HepG2 (cell line): ENCODE data around the gene H6PD. TPM values are rescaled to one million over a fixed set of nuclear protein-coding genes. Genes with fewer than 3 reads are reported as not detected.

Experiments used
- ATAC-seq: fragments of 200-7000 bp; cut with Tn5 transposase; 3 replicates; pipeline ENCODE4 v1.9.1; 2020; ENCODE audit warnings: mild to moderate bottlenecking, moderate library complexity
- BruUV-seq: library from RNA; stranded (reverse); fragments of 400-500 nt; replicated peaks from 2 replicates; lab custom pipeline; 2021; lab: Mats Ljungman, UMichigan
- CTCF ChIA-PET: fragments of 300-600 bp; formaldehyde crosslinking; extraction: SDS; loops from one replicate; lab custom pipeline; 2021; ENCODE audit warnings: low total read pairs, inconsistent platforms, low intra/inter-chr PET ratio; lab: Yijun Ruan, JAX
- POLR2A ChIA-PET: fragments of 350-600 bp; sonication (Branson Sonifier 250); formaldehyde crosslinking; loops from one replicate; lab custom pipeline; 2020; ENCODE audit warnings: antibody characterized with exemption, inconsistent platforms; lab: Yijun Ruan, JAX
- DNase-seq: peaks from one replicate; pipeline ENCODE4 v3.0.0-alpha.2; 2015; ENCODE audit warnings: low spot score
- FAIRE-seq: peaks from 3 replicates; lab custom pipeline; 2011; peaks lifted over from hg19 to GRCh38; lab: Jason Lieb, UNC
- H2AFZ ChIP-seq: one replicate; pipeline ENCODE4 v1.6.1; 2011; ENCODE audit warnings: low read length, inconsistent platforms
- H3K27ac ChIP-seq: fragments of 300-600 bp; 3 replicates; pipeline ENCODE4 v1.8.0; 2011; ENCODE audit warnings: mixed run types, mild to moderate bottlenecking, mixed read lengths, low read length, inconsistent platforms; ENCODE audit not compliant: insufficient read depth; ENCODE audit errors: extremely low read length
- H3K27me3 ChIP-seq, 2 experiments: fragments of 200-600 bp in 1 of 2; 2 replicates in 1 of 2; 3 replicates in 1 of 2; pipeline versions ENCODE4 v1.6.0 to v1.8.0; 2011; ENCODE audit warnings: low read length in 2 of 2, mild to moderate bottlenecking in 2 of 2, moderate library complexity in 2 of 2, inconsistent platforms in 1 of 2; ENCODE audit not compliant: insufficient read depth in 2 of 2, control insufficient read depth in 1 of 2
- H3K36me3 ChIP-seq, 2 experiments: fragments of 200-600 bp in 1 of 2; replicated peaks in 1 of 2; 2 replicates in 1 of 2; 3 replicates in 1 of 2; pipeline versions ENCODE4 v1.5.1 to v1.8.0; 2011; ENCODE audit warnings: low read length in 2 of 2, inconsistent platforms in 1 of 2; ENCODE audit not compliant: insufficient read depth in 2 of 2, control insufficient read depth in 1 of 2
- H3K4me1 ChIP-seq: 2 replicates; pipeline ENCODE4 v1.5.1; 2012; ENCODE audit warnings: low read length, inconsistent platforms; ENCODE audit not compliant: insufficient read depth
- H3K4me2 ChIP-seq: 2 replicates; pipeline ENCODE4 v1.6.0; 2011; ENCODE audit warnings: low read depth, low read length, inconsistent platforms
- H3K4me3 ChIP-seq, 3 experiments: fragments of 200-600 bp in 1 of 3; sonication (generic), shearing (Covaris generic) in 1 of 3; replicated peaks in 1 of 3; 2 replicates each; pipeline ENCODE4 v1.5.1; 2011 to 2016; ENCODE audit warnings: low read length in 3 of 3, inconsistent platforms in 2 of 3, low read depth in 2 of 3, mild to moderate bottlenecking in 2 of 3, control low read depth in 1 of 3, mixed read lengths in 1 of 3; ENCODE audit not compliant: insufficient read depth in 1 of 3
- H3K79me2 ChIP-seq: one replicate; pipeline ENCODE4 v1.6.1; 2011; ENCODE audit warnings: low read length, inconsistent platforms; ENCODE audit not compliant: insufficient read depth
- H3K9ac ChIP-seq: 2 replicates; pipeline ENCODE4 v1.6.0; 2011; ENCODE audit warnings: mild to moderate bottlenecking, low read depth, low read length, inconsistent platforms; ENCODE audit not compliant: insufficient read depth
- H3K9me3 ChIP-seq: 2 replicates; pipeline ENCODE4 v1.5.1; 2012; ENCODE audit warnings: mild to moderate bottlenecking, low read length
- H4K20me1 ChIP-seq: 2 replicates; pipeline ENCODE4 v1.6.0; 2011; ENCODE audit warnings: inconsistent platforms, mild to moderate bottlenecking, low read length, moderate library complexity; ENCODE audit not compliant: insufficient read depth
- ATM ChIP-seq: fragments of 450-650 bp; IDR thresholded peaks from 2 replicates; pipeline ENCODE4 v1.7.1; 2017; ENCODE audit warnings: mild to moderate bottlenecking, borderline replicate concordance
- CENPX ChIP-seq: sonication (generic); formaldehyde crosslinking; IDR thresholded peaks from 2 replicates; pipeline ENCODE4 v1.9.0; 2021; ENCODE audit warnings: mild to moderate bottlenecking, missing genetic modification reagents, moderate library complexity
- CHD2 ChIP-seq: IDR thresholded peaks from 2 replicates; pipeline ENCODE4 v1.6.1; 2011; ENCODE audit warnings: low read depth, low read length, improper control_type of control experiment
- KDM2A ChIP-seq: sonication (generic); formaldehyde crosslinking; IDR thresholded peaks from 2 replicates; pipeline ENCODE4 v1.4.0; 2020; ENCODE audit warnings: low read depth, missing genetic modification reagents, borderline replicate concordance
- NCOR1 ChIP-seq: fragments of 200-600 bp; sonication (generic); IDR thresholded peaks from 2 replicates; pipeline ENCODE4 v1.7.0; 2017; ENCODE audit warnings: antibody characterized with exemption, low read length, borderline replicate concordance
- NFATC3 ChIP-seq: sonication (generic); formaldehyde crosslinking; IDR thresholded peaks from 2 replicates; pipeline ENCODE4 v1.5.1; 2020; ENCODE audit warnings: mild to moderate bottlenecking, missing genetic modification reagents
- POLR2G ChIP-seq: fragments of 200-400 bp; formaldehyde crosslinking; IDR thresholded peaks from 2 replicates; pipeline ENCODE4 v1.6.1; 2018; ENCODE audit warnings: mild to moderate bottlenecking, low read depth, low read length, moderate library complexity
- RAD21 ChIP-seq: fragments of 450-650 bp; formaldehyde crosslinking; IDR thresholded peaks from 2 replicates; pipeline ENCODE4 v1.5.0; 2020; ENCODE audit warnings: mild to moderate bottlenecking
- ZFP36L2 ChIP-seq: sonication (generic); formaldehyde crosslinking; IDR thresholded peaks from 2 replicates; pipeline ENCODE4 v1.4.0; 2020; ENCODE audit warnings: missing genetic modification reagents
- ZNF335 ChIP-seq: sonication (generic); formaldehyde crosslinking; IDR thresholded peaks from 2 replicates; pipeline ENCODE4 v1.4.0; 2020; ENCODE audit warnings: missing genetic modification reagents
- ZNF773 ChIP-seq: sonication (generic); formaldehyde crosslinking; IDR thresholded peaks from 2 replicates; pipeline ENCODE4 v1.4.0; 2020; ENCODE audit warnings: missing genetic modification reagents, borderline replicate concordance
- ZNF891 ChIP-seq: sonication (generic); formaldehyde crosslinking; IDR thresholded peaks from 2 replicates; pipeline ENCODE4 v1.5.0; 2020; ENCODE audit warnings: mild to moderate bottlenecking, missing genetic modification reagents
- whole genome bisulfite sequencing: methylation state at CpG from one replicate; pipeline ENCODE4 v1.1.6; 2017; ENCODE audit warnings: low lambda C conversion rate; 5-methylcytosine and 5-hydroxymethylcytosine counted together
- in situ Hi-C: cut with HindIII; loops from 2 replicates; pipeline ENCODE4 v1.10.0; 2017; ENCODE audit warnings: low pct_unique_long_range_greater_than_20kb; ENCODE audit not compliant: extremely low pct_ligation_motif_present
- intact Hi-C: fragments of 100-400 bp; cut with micrococcal nuclease; formaldehyde crosslinking; loops from one replicate; pipeline ENCODE4 v1.10.0; 2022; ENCODE audit not compliant: unreplicated experiment
- polyA plus RNA-seq, 8 experiments: library from polyadenylated mRNA; depleted of rRNA in 3 of 8; stranded (reverse) in 7 of 8; unstranded in 1 of 8; fragments of >200 nt; fragmentation: Illumina TruSeq in 4 of 8; extraction: Trizol in 4 of 8; gene quantifications; 2 replicates each; pipeline versions ENCODE4 v1.2.1 to v1.2.3, GENCODE V29; 2011 to 2016; ENCODE audit warnings: low read depth in 4 of 8, missing spikeins in 1 of 8, mixed read lengths in 1 of 8; ENCODE audit not compliant: insufficient read depth in 1 of 8
- total RNA-seq, 5 experiments: library from RNA; depleted of rRNA; stranded (reverse); fragments of >200 nt; fragmentation: Illumina TruSeq; extraction: Trizol; gene quantifications; 2 replicates each; pipeline ENCODE4 v1.2.3, GENCODE V29; 2016; ENCODE audit warnings: low read depth in 1 of 5
- TF ChIP-seq, protein P1 (sequence below): IDR thresholded peaks from 2 replicates; pipeline ENCODE4 v1.6.1; 2016
- TF ChIP-seq, protein P2 (sequence below): sonication (generic); formaldehyde crosslinking; IDR thresholded peaks from 2 replicates; pipeline ENCODE4 v1.9.0; 2021; ENCODE audit warnings: mild to moderate bottlenecking, missing genetic modification reagents
- TF ChIP-seq, protein P3 (sequence below): sonication (generic); formaldehyde crosslinking; IDR thresholded peaks from 2 replicates; pipeline ENCODE4 v1.4.0; 2020; ENCODE audit warnings: missing genetic modification reagents

The H6PD gene
- total and polyA plus RNA-seq, 2 of the 13 experiments (the other 11 are each of a cell fraction or from before 2014, with no cell fraction given), result 9.3 to 14.1 TPM

DNA sequence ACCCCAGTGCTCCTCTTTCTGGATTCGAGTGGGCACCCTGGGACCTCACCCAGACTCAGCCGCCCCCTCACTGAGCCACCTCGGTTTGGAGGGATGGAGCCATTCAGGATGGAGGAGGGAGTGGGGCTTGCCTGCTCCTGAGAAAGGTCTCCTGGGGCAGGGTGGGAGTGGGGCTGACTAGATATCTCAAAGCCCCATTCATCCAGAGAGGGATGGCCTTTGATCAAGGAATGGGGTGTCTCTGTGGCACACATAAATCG lies 48.1 kb downstream of the H6PD start:
- Histone ChIP-seq H3K79me2 (no peaks in the 10 kb centered on the region), H3K36me3 (no peaks in the 10 kb centered on the region), H3K4me2 (no peak overlapping the region), H4K20me1 (no peaks in the 10 kb centered on the region), H3K27ac (no peak overlapping the region), H3K27me3 (no peaks in the 10 kb centered on the region), H3K4me1 (peaks cover 51% of the 10 kb centered on the region), H2AFZ (no peak overlapping the region), H3K9ac (no peak overlapping the region), H3K4me3 (no peak overlapping the region), H3K9me3 (peaks cover under 1% of the 10 kb centered on the region; the same call in 1 of the 2 replicates)
- intact Hi-C loops (no loop called here), in situ Hi-C loops (no loop called here)
- ChIA-PET CTCF (no interaction called here), POLR2A (interaction anchor here (1.1 kb wide), 1 partner anchor 49 kb away, joined by 4 read pairs; no protein-coding TSS in a partner anchor)
- DNase-seq (no peak), FAIRE-seq (no peak), ATAC-seq (no peak)
- WGBS, result 40% methylated on average over 3 of the region's 4 CpGs
- BruUV-seq, result no TSS peak
- TF ChIP-seq RAD21 (no peak), KDM2A (CRISPR knock-in tag) (no peak), ZNF891 (CRISPR knock-in tag) (no peak), CENPX (CRISPR knock-in tag) (no peak), ATM (no peak), ZFP36L2 (no peak), CHD2 (no peak), NCOR1 (no peak), POLR2G (no peak), NFATC3 (CRISPR knock-in tag) (no peak), ZNF335 (no peak), ZNF773 (CRISPR knock-in tag) (no peak)
- TF ChIP-seq, protein P1, sequence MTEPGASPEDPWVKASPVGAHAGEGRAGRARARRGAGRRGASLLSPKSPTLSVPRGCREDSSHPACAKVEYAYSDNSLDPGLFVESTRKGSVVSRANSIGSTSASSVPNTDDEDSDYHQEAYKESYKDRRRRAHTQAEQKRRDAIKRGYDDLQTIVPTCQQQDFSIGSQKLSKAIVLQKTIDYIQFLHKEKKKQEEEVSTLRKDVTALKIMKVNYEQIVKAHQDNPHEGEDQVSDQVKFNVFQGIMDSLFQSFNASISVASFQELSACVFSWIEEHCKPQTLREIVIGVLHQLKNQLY, result no peak
- TF ChIP-seq, protein P2, sequence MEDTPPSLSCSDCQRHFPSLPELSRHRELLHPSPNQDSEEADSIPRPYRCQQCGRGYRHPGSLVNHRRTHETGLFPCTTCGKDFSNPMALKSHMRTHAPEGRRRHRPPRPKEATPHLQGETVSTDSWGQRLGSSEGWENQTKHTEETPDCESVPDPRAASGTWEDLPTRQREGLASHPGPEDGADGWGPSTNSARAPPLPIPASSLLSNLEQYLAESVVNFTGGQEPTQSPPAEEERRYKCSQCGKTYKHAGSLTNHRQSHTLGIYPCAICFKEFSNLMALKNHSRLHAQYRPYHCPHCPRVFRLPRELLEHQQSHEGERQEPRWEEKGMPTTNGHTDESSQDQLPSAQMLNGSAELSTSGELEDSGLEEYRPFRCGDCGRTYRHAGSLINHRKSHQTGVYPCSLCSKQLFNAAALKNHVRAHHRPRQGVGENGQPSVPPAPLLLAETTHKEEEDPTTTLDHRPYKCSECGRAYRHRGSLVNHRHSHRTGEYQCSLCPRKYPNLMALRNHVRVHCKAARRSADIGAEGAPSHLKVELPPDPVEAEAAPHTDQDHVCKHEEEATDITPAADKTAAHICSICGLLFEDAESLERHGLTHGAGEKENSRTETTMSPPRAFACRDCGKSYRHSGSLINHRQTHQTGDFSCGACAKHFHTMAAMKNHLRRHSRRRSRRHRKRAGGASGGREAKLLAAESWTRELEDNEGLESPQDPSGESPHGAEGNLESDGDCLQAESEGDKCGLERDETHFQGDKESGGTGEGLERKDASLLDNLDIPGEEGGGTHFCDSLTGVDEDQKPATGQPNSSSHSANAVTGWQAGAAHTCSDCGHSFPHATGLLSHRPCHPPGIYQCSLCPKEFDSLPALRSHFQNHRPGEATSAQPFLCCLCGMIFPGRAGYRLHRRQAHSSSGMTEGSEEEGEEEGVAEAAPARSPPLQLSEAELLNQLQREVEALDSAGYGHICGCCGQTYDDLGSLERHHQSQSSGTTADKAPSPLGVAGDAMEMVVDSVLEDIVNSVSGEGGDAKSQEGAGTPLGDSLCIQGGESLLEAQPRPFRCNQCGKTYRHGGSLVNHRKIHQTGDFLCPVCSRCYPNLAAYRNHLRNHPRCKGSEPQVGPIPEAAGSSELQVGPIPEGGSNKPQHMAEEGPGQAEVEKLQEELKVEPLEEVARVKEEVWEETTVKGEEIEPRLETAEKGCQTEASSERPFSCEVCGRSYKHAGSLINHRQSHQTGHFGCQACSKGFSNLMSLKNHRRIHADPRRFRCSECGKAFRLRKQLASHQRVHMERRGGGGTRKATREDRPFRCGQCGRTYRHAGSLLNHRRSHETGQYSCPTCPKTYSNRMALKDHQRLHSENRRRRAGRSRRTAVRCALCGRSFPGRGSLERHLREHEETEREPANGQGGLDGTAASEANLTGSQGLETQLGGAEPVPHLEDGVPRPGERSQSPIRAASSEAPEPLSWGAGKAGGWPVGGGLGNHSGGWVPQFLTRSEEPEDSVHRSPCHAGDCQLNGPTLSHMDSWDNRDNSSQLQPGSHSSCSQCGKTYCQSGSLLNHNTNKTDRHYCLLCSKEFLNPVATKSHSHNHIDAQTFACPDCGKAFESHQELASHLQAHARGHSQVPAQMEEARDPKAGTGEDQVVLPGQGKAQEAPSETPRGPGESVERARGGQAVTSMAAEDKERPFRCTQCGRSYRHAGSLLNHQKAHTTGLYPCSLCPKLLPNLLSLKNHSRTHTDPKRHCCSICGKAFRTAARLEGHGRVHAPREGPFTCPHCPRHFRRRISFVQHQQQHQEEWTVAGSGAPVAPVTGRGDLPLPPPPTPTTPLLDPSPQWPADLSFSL (CRISPR knock-in tag), result no peak
- TF ChIP-seq, protein P3, sequence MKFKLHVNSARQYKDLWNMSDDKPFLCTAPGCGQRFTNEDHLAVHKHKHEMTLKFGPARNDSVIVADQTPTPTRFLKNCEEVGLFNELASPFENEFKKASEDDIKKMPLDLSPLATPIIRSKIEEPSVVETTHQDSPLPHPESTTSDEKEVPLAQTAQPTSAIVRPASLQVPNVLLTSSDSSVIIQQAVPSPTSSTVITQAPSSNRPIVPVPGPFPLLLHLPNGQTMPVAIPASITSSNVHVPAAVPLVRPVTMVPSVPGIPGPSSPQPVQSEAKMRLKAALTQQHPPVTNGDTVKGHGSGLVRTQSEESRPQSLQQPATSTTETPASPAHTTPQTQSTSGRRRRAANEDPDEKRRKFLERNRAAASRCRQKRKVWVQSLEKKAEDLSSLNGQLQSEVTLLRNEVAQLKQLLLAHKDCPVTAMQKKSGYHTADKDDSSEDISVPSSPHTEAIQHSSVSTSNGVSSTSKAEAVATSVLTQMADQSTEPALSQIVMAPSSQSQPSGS (CRISPR knock-in tag), result no peak
